HG02678 (cell line): ENCODE data around the gene RAB6D.
"Not testable (repeated sequence)": the region's sequence is repeated elsewhere in the genome, so short reads cannot be mapped to it uniquely, and the experiment has no call there.

Experiments
- ATAC-seq: cut with Tn5 transposase; IDR thresholded peaks from one replicate; pipeline ENCODE4 v1.9.1; 2021; ENCODE audit warnings: mild to moderate bottlenecking, moderate library complexity; ENCODE audit not compliant: unreplicated experiment

The RAB6D gene

GRCh38 chr2:131363703-131364186 lies at the start of gene RAB6D:
Gene RAB6D, minus strand, starts transcription at chr2:131364168. Its CDS starts 448 bp downstream, at chr2:131363720.
- ATAC-seq = not testable (repeated sequence)

- peak; percentile 83 for ATAC-seq
Observed at GRCh38 chr2:131413148-131413747, 49.3 kb upstream of the RAB6D start.

- ATAC-seq = no peak
Observed at GRCh38 chr2:131410173-131410572, 46.2 kb upstream of the RAB6D start.

- no peak for ATAC-seq
Observed at GRCh38 chr2:131408778-131409177, 44.8 kb upstream of the RAB6D start.

GRCh38 chr2:131408207-131408606 lies 44.2 kb upstream of the RAB6D start:
- ATAC-seq = no peak

- no peak for ATAC-seq
Observed at GRCh38 chr2:131404753-131405152, 40.8 kb upstream of the RAB6D start.

- no peak for ATAC-seq
Observed at GRCh38 chr2:131402320-131403039, 38.5 kb upstream of the RAB6D start.

GRCh38 chr2:131400849-131401248 lies 36.9 kb upstream of the RAB6D start:
- no peak for ATAC-seq

- not testable (repeated sequence) for ATAC-seq
Observed at GRCh38 chr2:131400441-131400840, 36.5 kb upstream of the RAB6D start.

GRCh38 chr2:131396209-131396608 lies 32.2 kb upstream of the RAB6D start:
- ATAC-seq = not testable (repeated sequence)

GRCh38 chr2:131395024-131395645 lies 31.2 kb upstream of the RAB6D start:
- not testable (repeated sequence) for ATAC-seq

- ATAC-seq = no peak
Observed at GRCh38 chr2:131394147-131394931, 30.4 kb upstream of the RAB6D start.

GRCh38 chr2:131391953-131392352 lies 28.0 kb upstream of the RAB6D start:
- ATAC-seq = not testable (repeated sequence)

- not testable (repeated sequence) for ATAC-seq
Observed at GRCh38 chr2:131391471-131391870, 27.5 kb upstream of the RAB6D start.

GRCh38 chr2:131390495-131391130 lies 26.6 kb upstream of the RAB6D start:
- not testable (repeated sequence) for ATAC-seq

GRCh38 chr2:131389657-131390056 lies 25.7 kb upstream of the RAB6D start:
- no peak for ATAC-seq

- not testable (repeated sequence) for ATAC-seq
Observed at GRCh38 chr2:131388834-131389233, 24.9 kb upstream of the RAB6D start.

GRCh38 chr2:131373111-131373510 lies 9.1 kb upstream of the RAB6D start:
- not testable (repeated sequence) for ATAC-seq

GRCh38 chr2:131369954-131370353 lies 6.0 kb upstream of the RAB6D start:
- no peak for ATAC-seq

- ATAC-seq = not testable (repeated sequence)
Observed at GRCh38 chr2:131368493-131369066, 4.6 kb upstream of the RAB6D start.
